ENCODE data around the gene JCAD.

The JCAD gene

GRCh38 chr10:30073767-30074060 lies 14.3 kb upstream of the JCAD start:
- DNase-seq (ENCODE audit: extremely low read depth in 1 of 2, low read depth in 1 of 2): no peak

DNA sequence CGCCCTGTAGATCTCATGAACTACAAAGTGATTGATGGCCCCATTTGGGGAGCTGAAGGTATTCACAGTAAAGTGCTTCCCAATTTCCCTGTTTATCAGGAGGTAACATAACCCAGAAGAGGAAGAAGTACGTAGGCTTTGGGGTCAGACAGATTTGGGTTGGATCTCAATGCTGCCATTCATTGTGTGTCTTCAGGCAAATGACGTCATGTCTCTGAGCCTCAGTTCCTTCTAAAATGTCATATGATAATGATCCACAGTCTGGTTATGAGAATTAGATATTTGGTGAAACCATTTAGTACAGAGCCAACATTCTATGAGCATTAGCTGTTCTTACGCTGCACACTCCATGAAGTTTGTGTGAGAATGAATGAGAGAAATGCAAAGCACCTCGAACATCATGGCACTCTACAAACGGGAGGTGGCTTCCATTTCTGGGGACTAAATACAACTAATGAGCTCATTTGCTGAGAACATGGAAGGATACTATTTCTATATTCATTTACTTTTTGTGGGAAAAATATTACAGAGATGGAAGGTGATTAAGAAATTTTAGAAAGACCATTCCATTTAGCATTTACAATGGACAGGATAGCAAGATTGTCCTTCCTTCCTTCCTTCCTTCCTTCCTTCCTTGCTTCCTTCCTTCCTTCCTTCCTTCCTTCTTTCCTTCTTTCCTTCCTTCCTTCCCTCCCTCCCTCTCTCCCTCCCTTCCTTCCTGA lies 13.8 kb upstream of the JCAD start:
- DNase-seq (ENCODE audit: extremely low read depth in 1 of 2, low read depth in 1 of 2): no peak

DNA sequence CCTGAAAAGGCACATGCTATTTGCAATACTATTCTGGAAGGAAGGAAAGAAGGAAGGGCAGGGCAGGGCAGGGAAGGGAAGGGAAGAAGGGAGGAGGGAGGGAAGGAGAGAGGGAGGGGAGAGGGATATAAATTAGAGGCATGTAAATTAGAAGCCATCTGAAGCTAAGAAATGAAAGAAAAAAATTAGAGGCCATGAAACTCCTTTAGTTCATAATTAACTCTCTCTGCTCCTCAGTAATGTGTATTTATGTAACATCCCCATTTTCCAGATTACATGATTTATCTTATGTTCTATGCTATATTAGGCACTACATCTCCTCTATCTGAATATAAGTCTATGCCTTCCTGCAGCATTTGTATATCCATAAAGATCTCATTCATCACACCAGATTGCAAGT lies 12.7 kb upstream of the JCAD start:
- DNase-seq (ENCODE audit: extremely low read depth in 1 of 2, low read depth in 1 of 2): no peak

GRCh38 chr10:30070001-30070685 lies 10.8 kb upstream of the JCAD start:
- no peak for DNase-seq (ENCODE audit: extremely low read depth in 1 of 2, low read depth in 1 of 2)

GRCh38 chr10:30068492-30069223 lies 9.3 kb upstream of the JCAD start:
- no peak for DNase-seq (ENCODE audit: extremely low read depth in 1 of 2, low read depth in 1 of 2)

GRCh38 chr10:30063099-30063498 lies 3.7 kb upstream of the JCAD start:
- DNase-seq (ENCODE audit: extremely low read depth in 1 of 2, low read depth in 1 of 2): no peak

GRCh38 chr10:30062582-30062981 lies 3.2 kb upstream of the JCAD start:
- no peak for DNase-seq (ENCODE audit: extremely low read depth in 1 of 2, low read depth in 1 of 2)

- no peak for DNase-seq (ENCODE audit: extremely low read depth in 1 of 2, low read depth in 1 of 2)
Observed at GRCh38 chr10:30062090-30062489, 2.7 kb upstream of the JCAD start.

- DNase-seq (ENCODE audit: extremely low read depth in 1 of 2, low read depth in 1 of 2): no peak
Observed at GRCh38 chr10:30058570-30059132, 735 bp downstream of the JCAD start.

GRCh38 chr10:30057894-30058556 lies 1.4 kb downstream of the JCAD start:
- DNase-seq (ENCODE audit: extremely low read depth in 1 of 2, low read depth in 1 of 2): no peak

DNA sequence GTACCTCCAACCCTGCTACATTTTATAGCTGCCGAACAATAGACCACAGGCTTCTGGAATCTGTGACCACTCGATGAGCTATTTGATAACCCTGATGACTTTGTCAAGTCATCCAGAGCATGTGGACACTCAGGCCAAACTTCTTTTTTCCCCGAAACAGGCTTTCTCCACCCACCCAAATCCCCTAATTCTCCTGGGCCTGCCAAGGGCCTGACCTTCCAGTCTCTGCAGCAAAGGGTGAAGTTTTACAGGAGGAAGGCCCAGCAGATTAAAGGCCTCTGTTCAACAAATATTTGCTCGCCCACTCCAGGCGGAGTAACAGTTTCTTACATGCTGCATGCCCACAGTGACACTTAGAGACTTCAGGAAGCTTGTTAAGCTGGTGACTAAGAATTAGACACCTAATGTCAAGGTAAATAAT lies 2.0 kb downstream of the JCAD start:
- DNase-seq (ENCODE audit: extremely low read depth in 1 of 2, low read depth in 1 of 2): no peak

GRCh38 chr10:30056767-30057355 lies 2.5 kb downstream of the JCAD start:
- DNase-seq (ENCODE audit: extremely low read depth in 1 of 2, low read depth in 1 of 2): no peak

DNA sequence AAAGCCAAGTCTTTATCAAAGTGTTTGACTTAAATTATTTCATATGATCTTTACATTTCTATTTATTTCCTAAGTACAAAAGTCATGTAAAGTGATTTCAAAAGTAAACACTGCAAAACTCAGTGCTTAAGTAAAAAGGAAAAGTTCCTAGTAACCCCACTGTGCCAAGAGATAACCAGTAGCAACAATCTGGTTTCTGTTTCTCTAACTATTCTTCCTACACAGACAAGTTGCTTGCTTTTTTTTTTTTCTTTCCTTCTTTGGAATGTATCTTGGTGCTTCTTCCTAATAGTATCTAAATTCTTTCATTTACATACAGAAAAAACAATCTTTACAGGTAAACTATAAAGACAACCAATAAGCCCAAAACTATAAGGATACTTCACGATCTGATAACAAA lies 3.1 kb downstream of the JCAD start:
- no peak for DNase-seq (ENCODE audit: extremely low read depth in 1 of 2, low read depth in 1 of 2)

GRCh38 chr10:30055226-30055662 lies 4.1 kb downstream of the JCAD start:
- DNase-seq (ENCODE audit: extremely low read depth in 1 of 2, low read depth in 1 of 2): no peak

- DNase-seq (ENCODE audit: extremely low read depth in 1 of 2, low read depth in 1 of 2): no peak
Observed at GRCh38 chr10:30052062-30052461, 7.3 kb downstream of the JCAD start.

DNA sequence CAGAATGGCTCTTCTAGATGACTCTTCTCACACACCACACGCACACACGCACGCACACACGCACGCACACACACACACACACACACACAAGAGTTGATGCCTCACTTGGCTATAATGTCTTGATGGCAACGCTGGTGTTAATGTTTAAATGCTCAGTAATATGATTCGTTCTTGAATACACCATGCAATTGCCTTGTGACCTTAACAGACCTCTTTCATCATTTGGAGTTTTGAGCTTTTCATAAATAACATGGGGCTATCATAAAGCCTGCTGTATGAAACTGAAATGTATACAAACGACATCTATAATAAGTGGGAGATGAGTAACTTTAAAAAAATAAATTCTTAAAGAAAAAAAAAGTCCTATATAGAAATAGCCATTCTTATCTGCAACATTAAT lies 8.2 kb downstream of the JCAD start:
- DNase-seq (ENCODE audit: extremely low read depth in 1 of 2, low read depth in 1 of 2): no peak

GRCh38 chr10:30050411-30050810 lies 9.0 kb downstream of the JCAD start:
- no peak for DNase-seq (ENCODE audit: extremely low read depth in 1 of 2, low read depth in 1 of 2)

DNA sequence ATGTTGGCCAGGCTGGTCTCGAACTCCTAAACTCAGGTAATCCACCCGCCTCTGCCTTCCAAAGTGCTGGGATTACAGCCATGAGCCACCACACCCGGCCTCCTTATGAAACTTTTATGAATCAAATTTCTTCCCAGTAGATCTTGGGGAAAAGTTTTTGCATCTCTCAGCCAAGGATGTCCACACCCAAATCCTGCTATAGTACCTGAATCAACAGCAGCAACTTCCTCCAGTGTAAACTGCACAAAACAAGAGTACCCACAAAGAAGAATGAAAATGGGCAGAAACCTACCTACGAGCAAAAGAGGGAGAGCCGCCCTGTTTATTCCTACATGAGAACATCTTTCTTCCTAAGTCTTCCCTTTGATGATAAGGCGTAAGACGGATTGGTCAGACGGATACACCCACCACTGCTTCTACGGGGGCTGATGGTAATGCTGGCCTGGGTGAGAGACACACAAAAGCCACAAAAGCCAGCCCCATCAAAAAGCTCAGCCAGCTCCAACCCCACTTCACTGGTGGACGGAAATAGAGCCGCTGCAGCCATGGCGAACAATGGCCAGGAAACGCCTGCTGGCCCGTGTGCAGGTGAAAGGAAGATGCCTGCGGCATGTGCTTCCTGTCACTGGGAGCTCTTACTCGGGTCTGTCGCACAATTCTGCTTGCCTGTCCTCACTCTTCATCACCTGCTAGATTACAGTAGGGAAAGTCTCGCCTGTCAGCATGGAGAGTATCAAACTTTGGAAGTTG lies 10.4 kb downstream of the JCAD start:
- no peak for DNase-seq (ENCODE audit: extremely low read depth in 1 of 2, low read depth in 1 of 2)

- DNase-seq (ENCODE audit: extremely low read depth in 1 of 2, low read depth in 1 of 2): no peak
Observed at GRCh38 chr10:30047924-30048531, 11.4 kb downstream of the JCAD start.

GRCh38 chr10:30047430-30047829 lies 12.0 kb downstream of the JCAD start:
- DNase-seq (ENCODE audit: extremely low read depth in 1 of 2, low read depth in 1 of 2): no peak
